NCI-H748 (cell line): ENCODE measurements around the gene TRPM7.
"Not testable (repeated sequence)": the region's sequence is repeated elsewhere in the genome, so short reads cannot be mapped to it uniquely, and the experiment has no call there.

Experiments used
- DNase-seq: peaks from one replicate; lab custom pipeline; 2025; ENCODE audit not compliant: unreplicated experiment; lab: John Stamatoyannopoulos, UW

TRPM7 gene

DNA sequence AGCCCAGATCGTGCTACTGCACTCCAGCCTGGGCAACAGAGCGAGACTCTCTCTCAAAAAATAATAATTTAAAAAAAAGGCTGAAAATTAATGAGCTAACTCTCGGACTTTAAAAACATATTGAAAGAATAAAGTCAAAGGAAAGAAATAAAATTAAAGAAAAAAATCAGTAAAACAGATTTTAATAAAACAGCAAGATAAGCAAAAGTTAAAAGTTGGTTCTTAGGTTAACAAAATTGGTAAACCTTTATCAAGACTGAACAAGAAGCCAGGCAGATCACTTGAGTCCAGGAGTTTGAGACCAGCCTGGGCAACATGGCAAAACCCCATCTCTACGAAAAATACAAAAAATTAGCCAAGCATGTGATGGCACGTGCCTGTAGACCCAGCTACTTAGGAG, 20.7 kb downstream of the TRPM7 start:
- no peak for DNase-seq

DNA sequence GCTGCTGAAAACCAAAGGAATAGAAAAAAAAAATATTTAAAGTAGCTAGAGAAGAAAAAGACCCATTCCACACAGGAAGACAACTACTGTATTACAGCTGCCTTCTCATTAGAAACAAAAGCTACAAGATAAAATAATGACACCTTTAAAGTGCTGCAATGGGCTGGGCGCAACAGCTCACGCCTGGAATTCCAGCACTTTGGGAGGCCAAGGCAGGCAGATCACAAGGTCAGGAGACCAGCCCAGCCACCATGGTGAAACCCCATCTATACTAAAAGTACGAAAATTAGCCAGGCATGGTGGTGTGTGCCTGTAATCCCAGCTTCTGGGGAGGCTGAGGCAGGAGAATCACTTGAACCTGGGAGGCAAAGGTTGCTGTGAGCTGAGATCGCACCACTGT, 31.0 kb downstream of the TRPM7 start:
- no peak for DNase-seq

GRCh38 chr15:50653156-50653743, 33.3 kb downstream of the TRPM7 start:
- DNase-seq: no peak

DNA sequence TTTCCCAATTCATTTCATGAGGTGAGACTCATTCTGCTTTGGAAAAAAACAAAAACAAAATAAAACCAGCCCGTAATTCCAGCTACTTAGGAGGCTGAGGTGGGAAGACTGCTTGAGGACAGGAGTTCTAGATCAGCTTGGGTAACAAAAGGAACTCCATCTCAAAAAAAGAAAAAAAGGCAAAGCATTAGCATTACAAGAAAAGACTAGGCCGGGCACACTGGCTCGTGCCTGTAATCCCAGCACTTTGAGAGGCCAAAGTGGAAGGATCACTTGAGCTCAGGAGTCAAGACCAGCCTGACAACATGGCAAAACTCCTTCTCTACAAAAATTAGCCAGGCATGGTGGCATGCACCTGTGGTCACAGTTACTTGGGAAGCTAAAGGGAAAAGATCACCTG, 33.9 kb downstream of the TRPM7 start:
- no peak for DNase-seq

DNA sequence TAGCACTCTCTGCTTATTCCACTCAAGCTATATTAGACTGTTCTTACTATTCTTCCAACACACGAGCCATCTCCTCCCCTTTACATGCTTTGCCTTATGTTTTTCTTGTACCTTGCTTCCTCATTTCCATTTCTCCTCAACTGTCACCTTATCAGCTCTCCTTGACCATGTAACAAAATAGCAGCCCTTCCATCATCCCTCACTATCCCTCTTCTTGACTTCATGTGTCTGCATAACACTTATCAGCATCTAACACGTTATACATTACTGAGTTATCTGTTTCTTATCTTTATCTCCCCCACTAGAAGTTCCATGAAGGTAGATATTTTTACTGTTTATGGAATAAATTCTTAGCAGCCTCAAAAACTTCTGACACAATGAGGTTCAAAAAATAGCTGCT, 45.3 kb downstream of the TRPM7 start:
- DNase-seq: no peak

- DNase-seq: no peak
These were observed 50.5 kb downstream of the TRPM7 start for GRCh38 chr15:50636146-50636545.

- no peak for DNase-seq
These were observed 52.9 kb downstream of the TRPM7 start for GRCh38 chr15:50633653-50634052.

GRCh38 chr15:50628421-50628820, 58.2 kb downstream of the TRPM7 start:
- DNase-seq: no peak

GRCh38 chr15:50627351-50628055, 59.1 kb downstream of the TRPM7 start:
- DNase-seq: no peak

DNA sequence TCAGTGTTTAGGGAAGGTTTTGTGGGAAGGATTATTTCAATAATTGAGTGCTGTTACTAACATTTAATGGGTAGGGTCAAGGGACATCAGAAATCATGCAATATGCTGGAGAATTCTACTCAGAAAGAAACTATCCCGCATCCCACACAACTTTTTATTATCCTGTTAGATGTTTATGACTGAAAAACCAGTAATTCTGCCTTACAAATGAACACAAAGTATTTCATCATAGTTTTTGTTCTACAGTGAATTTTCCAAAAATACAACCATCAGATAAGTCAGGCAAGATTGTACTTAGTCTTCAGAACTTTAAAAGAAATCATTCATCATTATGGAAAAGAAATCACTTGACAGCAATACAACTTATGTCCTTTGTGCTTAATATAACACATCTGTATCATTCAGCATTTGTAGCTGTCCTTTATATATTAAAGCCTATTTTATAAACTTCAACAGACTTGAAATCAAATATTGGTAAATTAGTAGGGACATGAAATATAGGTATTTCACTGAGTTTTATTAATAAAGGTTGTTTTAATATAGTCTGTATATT, 61.9 kb downstream of the TRPM7 start:
- no peak for DNase-seq

GRCh38 chr15:50622361-50622943, 64.1 kb downstream of the TRPM7 start:
- DNase-seq: not testable (repeated sequence)

DNA sequence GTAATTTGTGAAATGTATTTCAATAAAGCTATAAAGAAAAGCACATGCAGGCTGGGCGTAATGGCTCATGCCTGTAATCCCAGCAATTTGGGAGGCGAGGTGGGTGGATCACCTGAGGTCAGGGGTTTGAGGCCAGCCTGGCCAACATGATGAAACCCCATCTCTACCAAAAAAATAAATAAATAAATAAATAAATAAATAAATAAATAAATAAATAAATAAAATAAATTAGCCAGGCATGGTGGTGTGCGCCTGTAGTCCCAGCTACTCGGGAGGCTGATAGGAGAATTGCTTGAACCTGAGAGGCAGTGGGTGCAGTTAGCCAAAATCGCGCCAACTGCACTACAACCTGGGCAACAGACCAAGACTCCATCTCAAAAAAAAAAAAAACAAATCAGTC, 69.6 kb downstream of the TRPM7 start:
- not testable (repeated sequence) for DNase-seq

DNA sequence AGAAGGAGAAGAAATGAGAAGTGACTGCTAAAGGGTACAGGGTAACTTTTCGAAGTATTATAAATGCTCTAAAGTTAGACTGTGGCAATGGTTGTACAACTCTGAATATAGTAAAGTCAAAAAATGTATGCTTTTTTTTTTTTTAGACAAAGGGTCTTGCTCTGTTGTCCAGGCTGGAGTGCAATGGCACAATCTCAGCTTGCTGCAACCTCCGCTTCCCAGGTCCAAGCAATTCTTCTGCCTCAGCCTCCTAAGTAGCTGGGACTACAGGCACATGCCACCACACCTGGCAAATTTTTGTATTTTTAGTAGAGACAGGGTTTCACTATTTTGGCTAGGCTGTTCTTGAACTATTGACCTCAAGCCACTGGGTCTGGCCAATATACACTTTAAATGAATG, 70.0 kb downstream of the TRPM7 start:
- not testable (repeated sequence) for DNase-seq

DNA sequence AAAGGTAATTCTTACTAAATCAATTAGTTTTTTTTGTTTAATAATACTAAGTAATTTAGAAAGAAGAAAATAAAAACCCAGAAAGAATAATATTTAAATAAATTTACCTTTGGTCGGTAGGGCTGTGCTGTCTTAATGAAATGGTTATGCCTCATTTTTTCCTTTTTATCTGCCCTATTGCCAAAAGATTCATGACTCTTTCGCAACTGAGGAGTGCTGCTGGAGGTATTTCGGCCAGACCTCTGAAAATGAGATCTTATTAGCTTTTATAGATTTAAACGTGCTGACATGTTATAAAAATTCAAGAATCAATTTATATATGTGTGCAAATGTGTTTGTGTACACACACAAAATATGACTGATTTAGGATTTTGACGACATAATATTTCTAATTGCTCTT, 73.0 kb downstream of the TRPM7 start:
- DNase-seq: no peak

DNA sequence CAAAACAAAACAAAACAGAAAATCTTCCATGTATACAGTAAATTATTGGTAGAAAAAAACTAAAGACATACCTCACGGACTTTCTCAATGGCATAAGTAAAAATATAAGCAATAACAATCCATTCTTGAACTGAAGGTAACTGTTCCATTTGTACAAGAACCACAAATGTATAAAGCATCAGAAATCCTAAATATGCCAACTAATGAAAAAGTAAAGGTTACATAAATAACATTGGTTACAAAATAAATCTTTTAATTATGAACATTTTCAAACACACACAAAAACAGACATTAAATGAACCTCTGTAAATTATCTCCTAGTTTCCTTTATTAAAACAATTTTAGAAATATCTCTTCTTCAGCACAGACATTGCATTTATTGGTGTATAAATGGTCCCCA, 79.5 kb downstream of the TRPM7 start:
- no peak for DNase-seq

GRCh38 chr15:50605462-50605861, 81.1 kb downstream of the TRPM7 start:
- no peak for DNase-seq

GRCh38 chr15:50602028-50602427, 84.6 kb downstream of the TRPM7 start:
- DNase-seq: not testable (repeated sequence)

DNA sequence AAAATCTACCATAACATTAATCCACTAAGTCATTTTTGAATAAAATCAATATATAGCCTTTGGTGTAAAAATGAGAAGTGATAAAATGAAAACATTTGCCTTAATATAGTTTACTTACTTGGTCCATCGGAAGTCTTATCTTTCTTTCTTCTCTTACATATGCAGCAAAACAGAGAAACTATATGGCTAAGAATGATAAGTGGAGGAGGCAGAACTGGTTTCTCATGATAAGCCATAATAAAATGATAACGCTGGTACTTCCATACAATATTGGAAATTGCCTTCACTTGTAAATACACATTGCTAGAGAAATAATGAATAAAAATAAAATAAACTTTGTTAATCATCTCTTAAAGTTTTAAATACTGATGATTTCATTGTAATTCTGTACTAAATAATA, 92.3 kb downstream of the TRPM7 start:
- DNase-seq: no peak

DNA sequence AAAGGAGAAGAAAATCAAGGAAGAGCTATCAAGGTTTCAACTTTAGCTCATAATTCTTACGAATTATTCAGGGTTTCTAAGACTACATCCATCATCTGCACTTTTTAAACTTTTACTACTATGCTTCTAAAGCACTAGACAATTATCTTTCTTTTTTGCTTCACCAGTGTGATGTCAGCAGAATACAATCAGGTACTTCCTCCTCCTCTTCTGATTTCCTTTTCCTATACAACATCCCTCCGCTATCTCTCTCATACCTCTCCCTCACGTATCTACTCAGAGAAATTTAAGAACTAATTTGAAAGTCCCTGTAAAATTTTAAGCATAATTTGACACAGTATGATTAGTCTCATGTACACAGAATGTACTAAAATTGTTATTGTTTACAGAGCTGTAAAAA, 92.8 kb downstream of the TRPM7 start:
- no peak for DNase-seq

DNA sequence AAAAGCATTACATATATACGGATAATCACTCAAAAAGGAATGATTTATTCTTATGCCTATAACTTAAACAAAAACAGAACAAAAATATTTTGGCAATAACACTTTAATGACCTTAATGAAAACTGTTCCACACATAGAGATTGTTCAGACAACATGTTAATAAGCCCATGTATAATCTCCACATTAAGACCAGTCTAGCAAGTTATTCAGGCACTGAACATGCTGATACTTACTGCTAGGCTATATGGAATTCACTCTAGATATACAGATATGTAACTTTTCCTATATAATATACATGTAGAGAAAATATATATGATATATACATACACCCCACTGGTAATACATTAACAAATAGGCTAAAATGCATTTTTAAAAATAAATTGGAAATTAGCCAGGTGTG, 96.3 kb downstream of the TRPM7 start:
- DNase-seq: no peak

GRCh38 chr15:50577492-50577891, 109.1 kb downstream of the TRPM7 start:
- no peak for DNase-seq

DNA sequence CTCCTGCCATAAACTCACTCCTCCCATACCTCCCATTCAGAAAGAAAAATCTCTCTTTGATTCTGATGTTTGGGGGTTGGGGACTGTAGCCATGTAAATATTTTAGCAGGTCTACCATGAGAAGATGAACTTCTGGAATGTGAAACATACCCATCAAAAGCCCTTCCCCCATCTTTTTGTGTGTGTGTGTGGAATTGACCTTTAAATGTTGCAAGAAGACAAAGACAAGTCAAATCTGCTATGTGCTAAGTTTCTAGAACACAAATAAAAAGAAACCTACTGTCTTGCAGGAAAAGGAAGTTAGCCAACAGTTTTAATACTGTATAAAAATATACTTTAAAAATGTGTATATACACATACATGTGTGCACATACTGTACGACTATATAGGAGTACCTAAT, 110.4 kb downstream of the TRPM7 start:
- no peak for DNase-seq
